ENCODE measurements around the gene HSD11B2.

- TF ChIP-seq CTCF (IDR thresholded peaks at IDR 0.05 in 8 of 11, conservative IDR thresholded peaks at IDR 0.05 in 3 of 11): no peak
- TF ChIP-seq POLR2AphosphoS5 (IDR thresholded peaks at IDR 0.05): no peak
These were observed 55.9 kb downstream of the HSD11B2 start for GRCh38 chr16:67486805-67487204.

All from spleen (tissue), 7 donors.